Right atrium auricular region (tissue), 2 donors: ENCODE data around the gene PRDX2. TPM values are rescaled to one million over a fixed set of nuclear protein-coding genes. Genes with fewer than 3 reads are reported as not detected.
"Not testable (repeated sequence)": the region's sequence is repeated elsewhere in the genome, so short reads cannot be mapped to it uniquely, and the experiment has no call there.

Experiments used
- DNase-seq: peaks from one replicate; pipeline ENCODE4 v3.0.0-alpha.2; 2019; ENCODE audit warnings: low spot score
- H3K27ac ChIP-seq, 2 donors: fragments of 200-600 bp; sonication (generic); 1 replicate in 1 of 2; 2 replicates in 1 of 2; pipeline ENCODE4 v1.5.1; 2016 to 2019
- H3K27me3 ChIP-seq, 2 donors: fragments of 200-600 bp; sonication (generic); one replicate each; pipeline versions ENCODE4 v1.5.1 to v1.6.0; 2017 to 2019
- H3K36me3 ChIP-seq: fragments of 200-600 bp; sonication (generic); one replicate; pipeline ENCODE4 v1.5.1; 2016
- H3K4me1 ChIP-seq, 2 donors: fragments of 200-600 bp; sonication (generic); one replicate each; pipeline versions ENCODE4 v1.5.1 to v1.6.0; 2017 to 2019
- H3K4me3 ChIP-seq, 2 donors: fragments of 200-600 bp; sonication (generic); 1 replicate in 1 of 2; 2 replicates in 1 of 2; pipeline ENCODE4 v1.5.1; 2017 to 2019; ENCODE audit warnings: mild to moderate bottlenecking in 1 of 2, moderate library complexity in 1 of 2
- H3K9me3 ChIP-seq, 2 donors: fragments of 200-600 bp; sonication (generic); one replicate each; pipeline ENCODE4 v1.5.1; 2019
- CTCF ChIP-seq, 2 donors: fragments of 200-600 bp; sonication (generic); IDR thresholded peaks; one replicate each; pipeline ENCODE4 v1.5.1; 2019; ENCODE audit warnings: antibody characterized with exemption in 2 of 2
- total RNA-seq, 2 donors: library from RNA; depleted of rRNA; stranded (reverse); fragments of >200 nt; gene quantifications; one replicate each; pipeline ENCODE4 v1.1.0, GENCODE V29; 2016

The PRDX2 gene
- total RNA-seq, 2 donors from 2014 or later, result 702 to 859 TPM

GRCh38 chr19:12799742-12800465, 1.7 kb downstream of the PRDX2 start:
- no peak overlapping the region for H3K4me3 ChIP-seq
- H3K36me3 ChIP-seq, result peaks cover 18% of the 10 kb centered on the region
- TF ChIP-seq CTCF (IDR thresholded peaks at IDR 0.05), result no peak
- no peaks in the 10 kb centered on the region for H3K27me3 ChIP-seq
- peak overlapping the region in 1 of 2 donors; percentile 85 for H3K27ac ChIP-seq
- no peaks in the 10 kb centered on the region for H3K9me3 ChIP-seq
- peaks cover 0 to 33% of the 10 kb centered on the region in 2 donors for H3K4me1 ChIP-seq
- no peak for DNase-seq

GRCh38 chr19:12797607-12798006, 4.0 kb downstream of the PRDX2 start:
- H3K27me3 ChIP-seq, H3K9me3 ChIP-seq, H3K4me3 ChIP-seq, H3K27ac ChIP-seq: not testable (repeated sequence)
- Histone ChIP-seq H3K36me3 (peaks cover 19% of the 10 kb centered on the region), H3K4me1 (peaks cover 0 to 39% of the 10 kb centered on the region in 2 donors)
- DNase-seq, result peak; percentile 54

GRCh38 chr19:12797141-12797587, 4.4 kb downstream of the PRDX2 start:
- no peak for TF ChIP-seq CTCF (IDR thresholded peaks at IDR 0.05)
- H3K4me3 ChIP-seq, result no peak overlapping the region
- peaks cover 23% of the 10 kb centered on the region for H3K36me3 ChIP-seq
- H3K4me1 ChIP-seq, result peaks cover 0 to 34% of the 10 kb centered on the region in 2 donors
- DNase-seq, result peak; percentile 59
- no peaks in the 10 kb centered on the region for H3K9me3 ChIP-seq
- H3K27ac ChIP-seq, result no peak overlapping the region
- no peaks in the 10 kb centered on the region for H3K27me3 ChIP-seq

- H3K4me1 ChIP-seq, result peaks cover 0 to 30% of the 10 kb centered on the region in 2 donors
- peak; percentile 87 for DNase-seq
- H3K4me3 ChIP-seq, result no peak overlapping the region
- peak overlapping the region; percentile 13 to 49 for H3K27ac ChIP-seq
- no peaks in the 10 kb centered on the region for H3K27me3 ChIP-seq
- peak; percentile 82 to 95 for TF ChIP-seq CTCF (IDR thresholded peaks at IDR 0.05)
- H3K36me3 ChIP-seq, result peaks cover 27% of the 10 kb centered on the region
- no peaks in the 10 kb centered on the region for H3K9me3 ChIP-seq
Observed at GRCh38 chr19:12796146-12797071, 5.2 kb downstream of the PRDX2 start.

GRCh38 chr19:12794971-12795381, 6.6 kb downstream of the PRDX2 start:
- no peak for TF ChIP-seq CTCF (IDR thresholded peaks at IDR 0.05)
- H3K36me3 ChIP-seq, result peaks cover 23% of the 10 kb centered on the region
- H3K9me3 ChIP-seq, result no peaks in the 10 kb centered on the region
- peak overlapping the region; percentile 96 to 99 for H3K27ac ChIP-seq
- H3K27me3 ChIP-seq, result no peaks in the 10 kb centered on the region
- no peak for DNase-seq
- no peak overlapping the region for H3K4me3 ChIP-seq
- peaks cover 0 to 26% of the 10 kb centered on the region in 2 donors for H3K4me1 ChIP-seq
